ENCODE results near the gene NUP210. TPM values are rescaled to one million over a fixed set of nuclear protein-coding genes. Genes with fewer than 3 reads are reported as not detected.

Gene NUP210
- total and polyA plus RNA-seq, 2 experiments from 2014 or later = 6.7 to 8.4 TPM

- H3K9me2 ChIP-seq (replicated peaks; ENCODE audit: insufficient read depth) = no peaks in the 10 kb centered on the region
- H3K36me3 ChIP-seq (replicated peaks; ENCODE audit: insufficient read depth, low read depth) = no peaks in the 10 kb centered on the region
- 89% methylated on average over 18 of the region's 18 CpGs for WGBS (ENCODE audit: low lambda C conversion rate, missing lambda C conversion rate)
- no peaks in the 10 kb centered on the region for H3K9me3 ChIP-seq (ENCODE audit: low read depth)
- no peaks in the 10 kb centered on the region for H3K27me3 ChIP-seq
- no peak overlapping the region for H3K27ac ChIP-seq
- no peak for DNase-seq (ENCODE audit: low spot score)
- no peaks in the 10 kb centered on the region for H3K4me1 ChIP-seq (ENCODE audit: insufficient read depth)
- H3K79me2 ChIP-seq = no peaks in the 10 kb centered on the region
- no peak overlapping the region for H2AFZ ChIP-seq
- H3K4me3 ChIP-seq = no peak overlapping the region
- no peak overlapping the region for H3K4me2 ChIP-seq
- TF ChIP-seq EZH2phosphoT487 (IDR thresholded peaks at IDR 0.05; ENCODE audit: low read depth, severe bottlenecking, unreplicated experiment) = no peak
- no peak for TF ChIP-seq CTCF (IDR thresholded peaks at IDR 0.05; ENCODE audit: poor library complexity)
- TF ChIP-seq EZH2 (IDR thresholded peaks at IDR 0.05; ENCODE audit: borderline replicate concordance) = no peak
- H4K20me1 ChIP-seq (ENCODE audit: insufficient read depth, poor library complexity, severe bottlenecking) = no peaks in the 10 kb centered on the region
Measured at GRCh38 chr3:13294442-13295351, 125.4 kb downstream of the NUP210 start.

GRCh38 chr3:13292375-13292774 lies 127.7 kb downstream of the NUP210 start:
- WGBS (ENCODE audit: low lambda C conversion rate, missing lambda C conversion rate) = 95% methylated on average over 3 of the region's 3 CpGs

GRCh38 chr3:13290941-13291340 lies 129.2 kb downstream of the NUP210 start:
- Histone ChIP-seq H3K27me3 (no peaks in the 10 kb centered on the region), H3K4me3 (no peak overlapping the region), H3K9me3 (ENCODE audit: low read depth) (no peaks in the 10 kb centered on the region), H3K4me1 (ENCODE audit: insufficient read depth) (no peaks in the 10 kb centered on the region), H3K27ac (no peak overlapping the region), H4K20me1 (ENCODE audit: insufficient read depth, poor library complexity, severe bottlenecking) (no peaks in the 10 kb centered on the region), H3K9me2 (replicated peaks; ENCODE audit: insufficient read depth) (no peaks in the 10 kb centered on the region), H3K4me2 (no peak overlapping the region), H2AFZ (no peak overlapping the region), H3K36me3 (replicated peaks; ENCODE audit: insufficient read depth, low read depth) (no peaks in the 10 kb centered on the region), H3K79me2 (no peaks in the 10 kb centered on the region)
- no peak for TF ChIP-seq EZH2phosphoT487 (IDR thresholded peaks at IDR 0.05; ENCODE audit: low read depth, severe bottlenecking, unreplicated experiment)
- TF ChIP-seq EZH2 (IDR thresholded peaks at IDR 0.05; ENCODE audit: borderline replicate concordance) = no peak
- no peak for TF ChIP-seq CTCF (IDR thresholded peaks at IDR 0.05; ENCODE audit: poor library complexity)
- WGBS (ENCODE audit: low lambda C conversion rate, missing lambda C conversion rate) = 73% methylated on average over 3 of the region's 3 CpGs
- DNase-seq (ENCODE audit: low spot score) = no peak

More at GRCh38 chr3:13292375-13292774, 127.7 kb downstream of the NUP210 start:
- no peak for DNase-seq (ENCODE audit: low spot score)
- TF ChIP-seq EZH2phosphoT487 (IDR thresholded peaks at IDR 0.05; ENCODE audit: low read depth, severe bottlenecking, unreplicated experiment) = no peak
- TF ChIP-seq EZH2 (IDR thresholded peaks at IDR 0.05; ENCODE audit: borderline replicate concordance) = no peak
- no peak for TF ChIP-seq CTCF (IDR thresholded peaks at IDR 0.05; ENCODE audit: poor library complexity)
- H3K9me2 ChIP-seq (replicated peaks; ENCODE audit: insufficient read depth) = no peaks in the 10 kb centered on the region
- no peaks in the 10 kb centered on the region for H3K79me2 ChIP-seq
- no peaks in the 10 kb centered on the region for H3K4me1 ChIP-seq (ENCODE audit: insufficient read depth)
- H3K4me2 ChIP-seq = no peak overlapping the region
- H3K4me3 ChIP-seq = no peak overlapping the region
- H3K9me3 ChIP-seq (ENCODE audit: low read depth) = no peaks in the 10 kb centered on the region
- H2AFZ ChIP-seq = no peak overlapping the region
- H4K20me1 ChIP-seq (ENCODE audit: insufficient read depth, poor library complexity, severe bottlenecking) = no peaks in the 10 kb centered on the region
- no peaks in the 10 kb centered on the region for H3K36me3 ChIP-seq (replicated peaks; ENCODE audit: insufficient read depth, low read depth)
- H3K27ac ChIP-seq = no peak overlapping the region
- no peaks in the 10 kb centered on the region for H3K27me3 ChIP-seq
